SH-SY5Y (cell line): ENCODE results near the gene CCDC102B.

Source experiments
- GATA2 ChIP-seq: IDR thresholded peaks from 2 replicates; pipeline ENCODE4 v1.6.1; 2011; ENCODE audit warnings: mild to moderate bottlenecking, low read depth, low read length
- GATA3 ChIP-seq: IDR thresholded peaks from 2 replicates; pipeline ENCODE4 v1.6.1; 2011; ENCODE audit warnings: low read depth, mild to moderate bottlenecking, low read length, moderate library complexity

GRCh38 chr18:68873003-68873402, 75.1 kb downstream of the CCDC102B start:
- no peak for TF ChIP-seq GATA2
- TF ChIP-seq GATA3: no peak
